ENCODE measurements around the gene MICU1.

The MICU1 gene

GRCh38 chr10:72323108-72323749, 302.6 kb downstream of the MICU1 start:
- DNase-seq, result no peak

GRCh38 chr10:72322280-72323058, 303.4 kb downstream of the MICU1 start:
- DNase-seq, result peak; percentile 57

- DNase-seq, result no peak
Measured at GRCh38 chr10:72322030-72322279, 303.9 kb downstream of the MICU1 start.

- no peak for DNase-seq
Measured at GRCh38 chr10:72321248-72322029, 304.4 kb downstream of the MICU1 start.

GRCh38 chr10:72320676-72321247, 305.1 kb downstream of the MICU1 start:
- peak; percentile 79 for DNase-seq

- DNase-seq, result peak; percentile 88
Measured at GRCh38 chr10:72319416-72320254, 306.2 kb downstream of the MICU1 start.

GRCh38 chr10:72318418-72319262, 307.2 kb downstream of the MICU1 start:
- no peak for DNase-seq
